LNCaP clone FGC (cell line): Measurements from ENCODE around the gene MAPK4.

Experiments
- DNase-seq: peaks from one replicate; pipeline ENCODE4 v3.0.0-alpha.2; 2011; ENCODE audit warnings: low read depth
- H3K4me3 ChIP-seq: 2 replicates; pipeline ENCODE4 v1.5.1; 2011; ENCODE audit warnings: mild to moderate bottlenecking, low read depth, low read length, control low read depth
- CTCF ChIP-seq: IDR thresholded peaks from 2 replicates; pipeline ENCODE4 v1.5.1; 2012; ENCODE audit warnings: mild to moderate bottlenecking; ENCODE audit not compliant: control insufficient read depth, insufficient read depth; ENCODE audit errors: extremely low read depth

Gene MAPK4

GRCh38 chr18:50751490-50751889, 191.6 kb downstream of the MAPK4 start:
- TF ChIP-seq CTCF: no peak
- no peak for DNase-seq

GRCh38 chr18:50751947-50752346, 192.1 kb downstream of the MAPK4 start:
- no peak for TF ChIP-seq CTCF
- DNase-seq: no peak
- no peak overlapping the region for H3K4me3 ChIP-seq

More at GRCh38 chr18:50751490-50751889, 191.6 kb downstream of the MAPK4 start:
- H3K4me3 ChIP-seq: no peak overlapping the region

GRCh38 chr18:50753311-50753710, 193.4 kb downstream of the MAPK4 start:
- H3K4me3 ChIP-seq: no peak overlapping the region
- DNase-seq: no peak
- TF ChIP-seq CTCF: no peak

DNA sequence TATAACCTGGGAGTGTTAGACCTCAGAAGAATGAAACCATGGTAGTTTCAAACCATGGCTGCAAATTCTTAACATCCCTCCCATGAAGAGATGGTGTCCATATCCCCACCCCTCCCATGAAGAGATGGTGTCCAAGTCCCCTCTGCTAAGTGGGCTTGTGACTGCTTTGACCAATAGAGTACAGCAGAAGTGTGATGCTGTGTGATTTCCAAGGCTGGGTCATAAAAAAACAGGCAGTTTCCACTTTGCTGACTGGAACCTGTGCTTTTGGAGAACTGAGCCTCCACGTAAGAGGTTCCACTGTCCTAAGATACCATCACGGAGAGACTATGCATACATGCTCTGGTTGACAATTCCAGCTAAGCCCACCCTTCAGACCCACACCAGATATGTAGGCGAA, 194.4 kb downstream of the MAPK4 start:
- DNase-seq: no peak
- TF ChIP-seq CTCF: no peak
- no peak overlapping the region for H3K4me3 ChIP-seq

GRCh38 chr18:50757358-50757757, 197.5 kb downstream of the MAPK4 start:
- no peak overlapping the region for H3K4me3 ChIP-seq
- no peak for TF ChIP-seq CTCF
- no peak for DNase-seq

GRCh38 chr18:50769463-50769862, 209.6 kb downstream of the MAPK4 start:
- no peak for DNase-seq
- H3K4me3 ChIP-seq: no peak overlapping the region
- no peak for TF ChIP-seq CTCF

DNA sequence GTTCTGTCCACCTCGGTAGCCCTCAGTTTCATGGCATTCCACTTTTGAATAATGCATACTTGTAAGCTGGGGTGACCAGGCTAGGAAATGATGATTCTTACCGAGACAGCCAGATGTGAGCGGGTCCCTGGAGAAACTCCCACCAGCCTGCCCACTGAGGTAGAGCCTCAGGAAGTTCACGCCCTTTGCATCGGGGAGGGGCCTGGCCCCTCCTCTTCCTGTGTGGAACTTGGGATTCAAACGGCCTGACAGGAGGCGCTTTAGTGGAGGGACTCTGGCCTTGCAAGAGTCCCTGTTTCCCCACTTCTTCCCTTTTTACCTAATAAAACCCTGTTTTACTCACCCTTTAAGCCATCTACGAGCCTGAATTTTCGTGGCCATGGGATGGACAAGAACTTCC, 215.3 kb downstream of the MAPK4 start:
- H3K4me3 ChIP-seq: no peak overlapping the region
- DNase-seq: no peak
- TF ChIP-seq CTCF: no peak
